ENCODE results near the gene FLACC1. TPM values are rescaled to one million over a fixed set of nuclear protein-coding genes. Genes with fewer than 3 reads are reported as not detected.

FLACC1 gene
- total RNA-seq, 1 donor from 2014 or later: 1.2 TPM

DNA sequence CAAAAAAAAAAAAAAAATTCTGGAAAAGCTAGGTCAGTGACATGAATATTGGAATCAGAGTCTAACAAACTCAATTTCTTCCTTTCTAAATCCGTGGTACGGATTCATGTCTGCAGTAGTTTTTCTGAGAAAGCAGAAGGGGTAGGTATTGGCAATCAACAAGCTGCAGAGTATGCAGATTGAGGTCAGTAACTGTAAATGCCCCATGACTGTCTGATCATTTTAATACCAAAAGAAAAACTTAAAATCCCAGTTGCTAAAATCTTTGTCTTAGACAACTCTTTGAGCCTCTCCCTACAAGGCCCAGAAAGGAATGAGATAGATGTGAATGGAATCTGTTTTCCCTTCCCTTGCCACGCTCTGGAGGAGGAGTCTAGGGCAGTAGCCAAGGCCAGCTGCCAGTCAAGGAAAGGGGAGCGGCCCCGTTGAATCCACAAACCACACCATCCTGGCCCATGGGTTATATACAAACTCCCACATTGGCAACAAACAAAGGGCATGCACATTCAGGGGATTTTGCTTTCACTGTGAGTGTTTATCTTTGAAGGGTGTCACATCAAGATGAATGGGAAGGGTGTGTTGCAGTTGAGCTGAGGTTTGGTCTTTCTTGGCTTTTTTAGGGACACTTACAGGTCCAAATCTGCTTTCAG is 102.9 kb downstream of the FLACC1 start:
- TF ChIP-seq, protein P1, sequence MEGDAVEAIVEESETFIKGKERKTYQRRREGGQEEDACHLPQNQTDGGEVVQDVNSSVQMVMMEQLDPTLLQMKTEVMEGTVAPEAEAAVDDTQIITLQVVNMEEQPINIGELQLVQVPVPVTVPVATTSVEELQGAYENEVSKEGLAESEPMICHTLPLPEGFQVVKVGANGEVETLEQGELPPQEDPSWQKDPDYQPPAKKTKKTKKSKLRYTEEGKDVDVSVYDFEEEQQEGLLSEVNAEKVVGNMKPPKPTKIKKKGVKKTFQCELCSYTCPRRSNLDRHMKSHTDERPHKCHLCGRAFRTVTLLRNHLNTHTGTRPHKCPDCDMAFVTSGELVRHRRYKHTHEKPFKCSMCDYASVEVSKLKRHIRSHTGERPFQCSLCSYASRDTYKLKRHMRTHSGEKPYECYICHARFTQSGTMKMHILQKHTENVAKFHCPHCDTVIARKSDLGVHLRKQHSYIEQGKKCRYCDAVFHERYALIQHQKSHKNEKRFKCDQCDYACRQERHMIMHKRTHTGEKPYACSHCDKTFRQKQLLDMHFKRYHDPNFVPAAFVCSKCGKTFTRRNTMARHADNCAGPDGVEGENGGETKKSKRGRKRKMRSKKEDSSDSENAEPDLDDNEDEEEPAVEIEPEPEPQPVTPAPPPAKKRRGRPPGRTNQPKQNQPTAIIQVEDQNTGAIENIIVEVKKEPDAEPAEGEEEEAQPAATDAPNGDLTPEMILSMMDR (IDR thresholded peaks at IDR 0.05; ENCODE audit: partially characterized antibody, unreplicated experiment): no peak
- no peaks in the 10 kb centered on the region for H3K4me1 Mint-ChIP-seq (ENCODE audit: low read depth, unreplicated experiment)
- H3K9me3 Mint-ChIP-seq (ENCODE audit: unreplicated experiment): no peaks in the 10 kb centered on the region
- no peak for DNase-seq
- no peak overlapping the region for H3K27ac Mint-ChIP-seq (ENCODE audit: unreplicated experiment)
- H3K4me3 Mint-ChIP-seq (ENCODE audit: unreplicated experiment): no peak overlapping the region
- no peaks in the 10 kb centered on the region for H3K27me3 Mint-ChIP-seq (ENCODE audit: unreplicated experiment)
- H3K36me3 Mint-ChIP-seq (ENCODE audit: unreplicated experiment): no peaks in the 10 kb centered on the region

DNA sequence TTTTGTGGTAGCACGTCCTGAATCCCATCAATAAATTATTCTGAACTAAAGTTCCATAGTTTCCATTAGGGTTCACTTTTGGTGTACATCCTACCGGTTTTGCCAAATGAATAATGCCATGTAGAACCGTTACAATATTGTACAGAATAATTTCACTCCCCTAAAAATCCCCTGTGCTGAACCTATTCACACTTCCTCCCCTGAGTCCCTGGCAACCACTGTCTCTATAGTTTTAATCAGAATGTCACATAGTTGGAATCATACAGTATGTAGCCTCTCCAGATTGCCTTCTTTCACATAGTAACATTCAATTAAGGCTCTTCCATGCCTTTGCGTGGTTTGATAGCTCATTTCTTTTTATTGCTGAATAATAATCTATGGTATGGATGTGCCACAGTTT is 106.4 kb downstream of the FLACC1 start:
- TF ChIP-seq, protein P1 (IDR thresholded peaks at IDR 0.05; ENCODE audit: partially characterized antibody, unreplicated experiment): no peak
- no peaks in the 10 kb centered on the region for H3K27me3 Mint-ChIP-seq (ENCODE audit: unreplicated experiment)
- peaks cover 2% of the 10 kb centered on the region for H3K9me3 Mint-ChIP-seq (ENCODE audit: unreplicated experiment)

DNA sequence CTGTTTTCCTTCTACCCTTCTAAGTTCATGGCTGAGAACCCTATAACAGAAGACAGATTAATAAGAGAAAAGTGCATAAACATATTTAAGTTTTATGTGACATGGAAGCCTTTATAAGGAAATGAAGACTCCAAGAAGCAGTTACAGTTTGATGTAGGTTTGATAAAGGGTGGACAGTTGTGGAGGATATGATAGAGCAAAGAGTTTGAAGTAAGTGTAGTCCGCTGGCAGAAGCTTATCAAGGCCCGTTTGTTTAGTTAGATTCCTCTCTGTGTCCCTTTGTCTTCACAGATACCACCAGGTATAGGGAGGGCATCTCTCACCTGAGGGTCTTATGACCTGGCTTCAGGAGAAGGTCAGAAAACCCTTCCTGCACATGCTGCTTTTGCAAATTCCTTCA is 107.3 kb downstream of the FLACC1 start:
- Mint-ChIP-seq H3K36me3 (ENCODE audit: unreplicated experiment) (no peaks in the 10 kb centered on the region), H3K4me3 (ENCODE audit: unreplicated experiment) (no peak overlapping the region), H3K9me3 (ENCODE audit: unreplicated experiment) (peaks cover 2% of the 10 kb centered on the region), H3K27me3 (ENCODE audit: unreplicated experiment) (no peaks in the 10 kb centered on the region), H3K27ac (ENCODE audit: unreplicated experiment) (no peak overlapping the region), H3K4me1 (ENCODE audit: low read depth, unreplicated experiment) (no peaks in the 10 kb centered on the region)
- TF ChIP-seq, protein P1 (IDR thresholded peaks at IDR 0.05; ENCODE audit: partially characterized antibody, unreplicated experiment): no peak
- no peak for DNase-seq

More for the DNA sequence above, 106.4 kb downstream of the FLACC1 start:
- no peaks in the 10 kb centered on the region for H3K36me3 Mint-ChIP-seq (ENCODE audit: unreplicated experiment)
- no peak overlapping the region for H3K27ac Mint-ChIP-seq (ENCODE audit: unreplicated experiment)
- no peak for DNase-seq
- no peaks in the 10 kb centered on the region for H3K4me1 Mint-ChIP-seq (ENCODE audit: low read depth, unreplicated experiment)
- no peak overlapping the region for H3K4me3 Mint-ChIP-seq (ENCODE audit: unreplicated experiment)

DNA sequence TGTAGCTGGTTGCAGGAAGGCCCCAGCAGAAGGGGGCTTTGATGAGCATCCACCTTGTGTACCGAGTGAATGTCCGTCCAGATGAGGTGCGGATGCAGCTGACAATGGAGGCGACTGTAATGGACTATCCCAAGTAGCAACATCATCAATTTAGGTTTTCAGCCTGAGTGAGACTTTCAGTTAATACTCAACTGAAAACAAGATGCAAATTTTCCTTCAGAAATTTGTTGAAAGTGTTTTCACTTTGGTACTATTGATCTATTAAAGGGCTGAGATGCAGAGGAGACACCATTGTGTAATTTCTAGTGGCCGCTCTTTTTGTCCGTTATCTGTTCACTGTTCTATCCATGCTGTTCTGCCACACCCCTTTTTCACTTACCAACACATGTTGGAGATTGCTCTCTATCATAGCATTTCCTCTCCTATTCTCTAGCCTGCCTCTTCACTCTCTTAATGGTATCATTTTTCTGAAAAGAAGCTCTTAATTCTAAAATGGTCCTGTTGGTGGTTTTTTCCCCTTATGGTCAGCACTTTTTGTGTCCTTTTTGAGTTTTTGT is 108.8 kb downstream of the FLACC1 start:
- no peak overlapping the region for H3K27ac Mint-ChIP-seq (ENCODE audit: unreplicated experiment)
- H3K36me3 Mint-ChIP-seq (ENCODE audit: unreplicated experiment): no peaks in the 10 kb centered on the region
- H3K9me3 Mint-ChIP-seq (ENCODE audit: unreplicated experiment): peaks cover 2% of the 10 kb centered on the region
- TF ChIP-seq, protein P1 (IDR thresholded peaks at IDR 0.05; ENCODE audit: partially characterized antibody, unreplicated experiment): no peak
- no peak overlapping the region for H3K4me3 Mint-ChIP-seq (ENCODE audit: unreplicated experiment)
- H3K4me1 Mint-ChIP-seq (ENCODE audit: low read depth, unreplicated experiment): no peaks in the 10 kb centered on the region
- no peak for DNase-seq
- H3K27me3 Mint-ChIP-seq (ENCODE audit: unreplicated experiment): no peaks in the 10 kb centered on the region

DNA sequence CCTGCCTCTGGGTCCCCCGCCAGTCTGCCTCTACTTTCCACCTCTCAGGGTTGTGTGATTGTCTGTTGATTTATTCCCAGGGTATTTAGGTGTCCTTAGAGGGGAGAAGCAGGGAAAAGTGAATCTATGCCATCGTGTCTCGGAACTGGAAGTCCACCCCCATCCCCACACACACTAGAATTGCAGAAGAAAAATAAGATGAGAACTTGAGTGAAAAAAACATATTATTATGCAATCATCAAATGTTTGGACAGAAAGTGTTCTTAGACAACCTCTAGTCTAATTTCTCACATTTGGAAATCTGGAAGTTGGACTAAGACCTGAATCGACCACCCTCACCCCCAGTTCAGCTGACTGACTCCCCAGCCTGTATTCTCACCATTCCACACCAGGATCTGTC is 110.9 kb downstream of the FLACC1 start:
- Mint-ChIP-seq H3K9me3 (ENCODE audit: unreplicated experiment) (peaks cover 2% of the 10 kb centered on the region), H3K4me3 (ENCODE audit: unreplicated experiment) (no peak overlapping the region), H3K4me1 (ENCODE audit: low read depth, unreplicated experiment) (no peaks in the 10 kb centered on the region), H3K36me3 (ENCODE audit: unreplicated experiment) (no peaks in the 10 kb centered on the region), H3K27me3 (ENCODE audit: unreplicated experiment) (no peaks in the 10 kb centered on the region), H3K27ac (ENCODE audit: unreplicated experiment) (no peak overlapping the region)
- no peak for DNase-seq
- TF ChIP-seq, protein P1 (IDR thresholded peaks at IDR 0.05; ENCODE audit: partially characterized antibody, unreplicated experiment): no peak

Data from glutamatergic neuron (in vitro differentiated cells).